ENCODE measurements around the gene EEF1E1.
A peak's percentile ranks its signal among the peaks of the same experiment; 100 is the strongest.

Gene EEF1E1

GRCh38 chr6:8110725-8111124, 8.4 kb upstream of the EEF1E1 start:
- ChIA-PET POLR2A (interaction anchor here (0.6 kb wide), 1 partner anchor 383 kb away, joined by 3 read pairs; no protein-coding TSS in a partner anchor), CTCF (interaction anchor here (0.8 to 1.1 kb wide), 2 partner anchors 21 to 108 kb away, joined by 3 to 4 read pairs; no protein-coding TSS in a partner anchor)
- TF ChIP-seq CTCF (IDR thresholded peaks at IDR 0.05; ENCODE audit: insufficient read depth, low read length, missing control alignments), result no peak
- no peak for DNase-seq (ENCODE audit: low read depth, low spot score)
- H3K4me3 ChIP-seq (ENCODE audit: low read depth, low read length), result no peak overlapping the region

- CTCF ChIA-PET, result interaction anchor here (0.8 to 1.1 kb wide), 2 partner anchors 21 to 109 kb away, joined by 3 to 4 read pairs; no protein-coding TSS in a partner anchor
- TF ChIP-seq CTCF (IDR thresholded peaks at IDR 0.05; ENCODE audit: insufficient read depth, low read length, missing control alignments), result no peak
- H3K4me3 ChIP-seq (ENCODE audit: low read depth, low read length), result no peak overlapping the region
- POLR2A ChIA-PET, result interaction anchor here (0.6 kb wide), 1 partner anchor 383 kb away, joined by 3 read pairs; no protein-coding TSS in a partner anchor
- no peak for DNase-seq (ENCODE audit: low read depth, low spot score)
Observed at GRCh38 chr6:8110117-8110721, 7.9 kb upstream of the EEF1E1 start.

- DNase-seq (ENCODE audit: low read depth, low spot score), result no peak
- CTCF ChIA-PET, result interaction anchor here (0.8 to 2.7 kb wide), 3 partner anchors 22 to 110 kb away, joined by 3 to 13 read pairs (median 4); no protein-coding TSS in a partner anchor
- POLR2A ChIA-PET, result no interaction called here
- no peak for TF ChIP-seq CTCF (IDR thresholded peaks at IDR 0.05; ENCODE audit: insufficient read depth, low read length, missing control alignments)
- no peak overlapping the region for H3K4me3 ChIP-seq (ENCODE audit: low read depth, low read length)
Observed at GRCh38 chr6:8108759-8109539, 6.6 kb upstream of the EEF1E1 start.

- no peak overlapping the region; the same call in 1 of the 2 replicates for H3K4me3 ChIP-seq (ENCODE audit: low read depth, low read length)
- POLR2A ChIA-PET, result no interaction called here
- DNase-seq (ENCODE audit: low read depth, low spot score), result peak; percentile 89
- no peak for TF ChIP-seq CTCF (IDR thresholded peaks at IDR 0.05; ENCODE audit: insufficient read depth, low read length, missing control alignments)
- CTCF ChIA-PET, result interaction anchor here (0.8 to 2.7 kb wide), 3 partner anchors 23 to 111 kb away, joined by 3 to 13 read pairs (median 4); no protein-coding TSS in a partner anchor
Observed at GRCh38 chr6:8108031-8108660, 5.8 kb upstream of the EEF1E1 start.

- H3K4me3 ChIP-seq (ENCODE audit: low read depth, low read length), result no peak overlapping the region
- TF ChIP-seq CTCF (IDR thresholded peaks at IDR 0.05; ENCODE audit: insufficient read depth, low read length, missing control alignments), result no peak
- ChIA-PET CTCF (interaction anchor here (0.8 to 1.5 kb wide), 2 partner anchors 25 to 114 kb away, joined by 3 to 5 read pairs; no protein-coding TSS in a partner anchor), POLR2A (no interaction called here)
- DNase-seq (ENCODE audit: low read depth, low spot score), result no peak
Observed at GRCh38 chr6:8105791-8106190, 3.4 kb upstream of the EEF1E1 start.

- no peak overlapping the region for H3K4me3 ChIP-seq (ENCODE audit: low read depth, low read length)
- TF ChIP-seq CTCF (IDR thresholded peaks at IDR 0.05; ENCODE audit: insufficient read depth, low read length, missing control alignments), result no peak
- CTCF ChIA-PET, result no interaction called here
- no peak for DNase-seq (ENCODE audit: low read depth, low spot score)
- POLR2A ChIA-PET, result no interaction called here
Observed at GRCh38 chr6:8103726-8104125, 1.4 kb upstream of the EEF1E1 start.

Measured in AG04449 (cell line).